COLO668 (cell line): ENCODE measurements around the gene EFR3B.
A peak's percentile ranks its signal among the peaks of the same experiment; 100 is the strongest.
"Not testable (repeated sequence)": the region's sequence is repeated elsewhere in the genome, so short reads cannot be mapped to it uniquely, and the experiment has no call there.

Source experiments
- DNase-seq: peaks from one replicate; lab custom pipeline; 2025; ENCODE audit not compliant: unreplicated experiment; lab: John Stamatoyannopoulos, UW

Gene EFR3B

GRCh38 chr2:25041928-25042320, at the start of gene EFR3B:
Gene EFR3B, plus strand, starts transcription at chr2:25042076. Its CDS starts 237 bp downstream, at chr2:25042313.
- DNase-seq, result peak; percentile 98

- no peak for DNase-seq
These were observed 48.3 kb upstream of the EFR3B start for GRCh38 chr2:24993406-24994145.

- no peak for DNase-seq
These were observed 47.6 kb upstream of the EFR3B start for GRCh38 chr2:24994146-24994724.

- not testable (repeated sequence) for DNase-seq
These were observed 42.8 kb upstream of the EFR3B start for GRCh38 chr2:24999097-24999496.

- no peak for DNase-seq
These were observed 41.8 kb upstream of the EFR3B start for GRCh38 chr2:25000036-25000435.

- no peak for DNase-seq
These were observed 41.2 kb upstream of the EFR3B start for GRCh38 chr2:25000503-25001324.

- DNase-seq, result no peak
These were observed 40.6 kb upstream of the EFR3B start for GRCh38 chr2:25001325-25001637.

- no peak for DNase-seq
These were observed 39.8 kb upstream of the EFR3B start for GRCh38 chr2:25002066-25002465.

GRCh38 chr2:25009954-25010353, 31.9 kb upstream of the EFR3B start:
- no peak for DNase-seq

GRCh38 chr2:25011342-25011741, 30.5 kb upstream of the EFR3B start:
- DNase-seq, result not testable (repeated sequence)

- no peak for DNase-seq
These were observed 27.2 kb upstream of the EFR3B start for GRCh38 chr2:25014631-25015030.

- DNase-seq, result no peak
These were observed 23.2 kb upstream of the EFR3B start for GRCh38 chr2:25018681-25019080.

- no peak for DNase-seq
These were observed 20.0 kb upstream of the EFR3B start for GRCh38 chr2:25021791-25022362.

GRCh38 chr2:25023333-25023732, 18.5 kb upstream of the EFR3B start:
- DNase-seq, result no peak

- DNase-seq, result no peak
These were observed 16.5 kb upstream of the EFR3B start for GRCh38 chr2:25025229-25026007.

GRCh38 chr2:25026008-25026530, 15.8 kb upstream of the EFR3B start:
- no peak for DNase-seq

GRCh38 chr2:25029183-25029554, 12.7 kb upstream of the EFR3B start:
- DNase-seq, result peak; percentile 58

GRCh38 chr2:25030702-25031101, 11.2 kb upstream of the EFR3B start:
- no peak for DNase-seq

- DNase-seq, result no peak
These were observed 9.8 kb upstream of the EFR3B start for GRCh38 chr2:25032094-25032493.

- DNase-seq, result no peak
These were observed 9.0 kb upstream of the EFR3B start for GRCh38 chr2:25032901-25033300.

GRCh38 chr2:25034081-25034480, 7.8 kb upstream of the EFR3B start:
- DNase-seq, result no peak
